ENCODE results near the gene PCYT2. TPM values are rescaled to one million over a fixed set of nuclear protein-coding genes. Genes with fewer than 3 reads are reported as not detected.

PCYT2 gene
- total and polyA plus RNA-seq, 9 of the 15 experiments (the other 6 are each of a cell fraction or from before 2014, with no cell fraction given), result 0.92 to 134 (median 82.5) TPM

- TF ChIP-seq, protein P1, sequence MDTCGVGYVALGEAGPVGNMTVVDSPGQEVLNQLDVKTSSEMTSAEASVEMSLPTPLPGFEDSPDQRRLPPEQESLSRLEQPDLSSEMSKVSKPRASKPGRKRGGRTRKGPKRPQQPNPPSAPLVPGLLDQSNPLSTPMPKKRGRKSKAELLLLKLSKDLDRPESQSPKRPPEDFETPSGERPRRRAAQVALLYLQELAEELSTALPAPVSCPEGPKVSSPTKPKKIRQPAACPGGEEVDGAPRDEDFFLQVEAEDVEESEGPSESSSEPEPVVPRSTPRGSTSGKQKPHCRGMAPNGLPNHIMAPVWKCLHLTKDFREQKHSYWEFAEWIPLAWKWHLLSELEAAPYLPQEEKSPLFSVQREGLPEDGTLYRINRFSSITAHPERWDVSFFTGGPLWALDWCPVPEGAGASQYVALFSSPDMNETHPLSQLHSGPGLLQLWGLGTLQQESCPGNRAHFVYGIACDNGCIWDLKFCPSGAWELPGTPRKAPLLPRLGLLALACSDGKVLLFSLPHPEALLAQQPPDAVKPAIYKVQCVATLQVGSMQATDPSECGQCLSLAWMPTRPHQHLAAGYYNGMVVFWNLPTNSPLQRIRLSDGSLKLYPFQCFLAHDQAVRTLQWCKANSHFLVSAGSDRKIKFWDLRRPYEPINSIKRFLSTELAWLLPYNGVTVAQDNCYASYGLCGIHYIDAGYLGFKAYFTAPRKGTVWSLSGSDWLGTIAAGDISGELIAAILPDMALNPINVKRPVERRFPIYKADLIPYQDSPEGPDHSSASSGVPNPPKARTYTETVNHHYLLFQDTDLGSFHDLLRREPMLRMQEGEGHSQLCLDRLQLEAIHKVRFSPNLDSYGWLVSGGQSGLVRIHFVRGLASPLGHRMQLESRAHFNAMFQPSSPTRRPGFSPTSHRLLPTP (IDR thresholded peaks at IDR 0.05; ENCODE audit: borderline replicate concordance, extremely low read depth, insufficient read length), result no peak
- TF ChIP-seq PHF20 (IDR thresholded peaks at IDR 0.05; ENCODE audit: partially characterized antibody) (peak; percentile 80), ZNF584 (CRISPR knock-in tag; IDR thresholded peaks at IDR 0.05; ENCODE audit: low read depth) (0 out of 2 replicates have a peak, but pooled peaks have one; percentile 33), TBL1XR1 (IDR thresholded peaks at IDR 0.05; ENCODE audit: low read length in 2 of 2) (peak in 1 of 2 experiments; percentile 66; a peak in 1 of 4 replicates), ZNF668 (CRISPR knock-in tag; IDR thresholded peaks at IDR 0.05) (no peak), CHCHD3 (CRISPR knock-in tag; IDR thresholded peaks at IDR 0.05) (peak; percentile 40; the same call in 1 of the 2 replicates), FUS (optimal IDR thresholded peaks at IDR 0.05; ENCODE audit: low read depth, low read length) (no peak), SIN3B (IDR thresholded peaks at IDR 0.05; ENCODE audit: low read depth) (0 out of 2 replicates have a peak, but pooled peaks have one; percentile 59), DNMT1 (IDR thresholded peaks at IDR 0.05) (no peak), ASH1L (IDR thresholded peaks at IDR 0.05; ENCODE audit: borderline replicate concordance, low read depth, partially characterized antibody) (no peak), SAP30 (IDR thresholded peaks at IDR 0.05; ENCODE audit: borderline replicate concordance, insufficient read depth, low read depth, low read length, poor library complexity, severe bottlenecking) (peak; percentile 28), TAF1 (IDR thresholded peaks at IDR 0.05; ENCODE audit: control insufficient read depth, extremely low read depth, insufficient read depth, low read length, severe bottlenecking) (peak; percentile 15)
- TF ChIP-seq, protein P2, sequence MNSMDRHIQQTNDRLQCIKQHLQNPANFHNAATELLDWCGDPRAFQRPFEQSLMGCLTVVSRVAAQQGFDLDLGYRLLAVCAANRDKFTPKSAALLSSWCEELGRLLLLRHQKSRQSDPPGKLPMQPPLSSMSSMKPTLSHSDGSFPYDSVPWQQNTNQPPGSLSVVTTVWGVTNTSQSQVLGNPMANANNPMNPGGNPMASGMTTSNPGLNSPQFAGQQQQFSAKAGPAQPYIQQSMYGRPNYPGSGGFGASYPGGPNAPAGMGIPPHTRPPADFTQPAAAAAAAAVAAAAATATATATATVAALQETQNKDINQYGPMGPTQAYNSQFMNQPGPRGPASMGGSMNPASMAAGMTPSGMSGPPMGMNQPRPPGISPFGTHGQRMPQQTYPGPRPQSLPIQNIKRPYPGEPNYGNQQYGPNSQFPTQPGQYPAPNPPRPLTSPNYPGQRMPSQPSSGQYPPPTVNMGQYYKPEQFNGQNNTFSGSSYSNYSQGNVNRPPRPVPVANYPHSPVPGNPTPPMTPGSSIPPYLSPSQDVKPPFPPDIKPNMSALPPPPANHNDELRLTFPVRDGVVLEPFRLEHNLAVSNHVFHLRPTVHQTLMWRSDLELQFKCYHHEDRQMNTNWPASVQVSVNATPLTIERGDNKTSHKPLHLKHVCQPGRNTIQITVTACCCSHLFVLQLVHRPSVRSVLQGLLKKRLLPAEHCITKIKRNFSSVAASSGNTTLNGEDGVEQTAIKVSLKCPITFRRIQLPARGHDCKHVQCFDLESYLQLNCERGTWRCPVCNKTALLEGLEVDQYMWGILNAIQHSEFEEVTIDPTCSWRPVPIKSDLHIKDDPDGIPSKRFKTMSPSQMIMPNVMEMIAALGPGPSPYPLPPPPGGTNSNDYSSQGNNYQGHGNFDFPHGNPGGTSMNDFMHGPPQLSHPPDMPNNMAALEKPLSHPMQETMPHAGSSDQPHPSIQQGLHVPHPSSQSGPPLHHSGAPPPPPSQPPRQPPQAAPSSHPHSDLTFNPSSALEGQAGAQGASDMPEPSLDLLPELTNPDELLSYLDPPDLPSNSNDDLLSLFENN (IDR thresholded peaks at IDR 0.05; ENCODE audit: low read depth in 2 of 2, low read length in 2 of 2), result 0 out of 4 replicates have a peak, but pooled peaks of 1 of the 2 experiments have one; percentile 26
- TF ChIP-seq, protein P3, sequence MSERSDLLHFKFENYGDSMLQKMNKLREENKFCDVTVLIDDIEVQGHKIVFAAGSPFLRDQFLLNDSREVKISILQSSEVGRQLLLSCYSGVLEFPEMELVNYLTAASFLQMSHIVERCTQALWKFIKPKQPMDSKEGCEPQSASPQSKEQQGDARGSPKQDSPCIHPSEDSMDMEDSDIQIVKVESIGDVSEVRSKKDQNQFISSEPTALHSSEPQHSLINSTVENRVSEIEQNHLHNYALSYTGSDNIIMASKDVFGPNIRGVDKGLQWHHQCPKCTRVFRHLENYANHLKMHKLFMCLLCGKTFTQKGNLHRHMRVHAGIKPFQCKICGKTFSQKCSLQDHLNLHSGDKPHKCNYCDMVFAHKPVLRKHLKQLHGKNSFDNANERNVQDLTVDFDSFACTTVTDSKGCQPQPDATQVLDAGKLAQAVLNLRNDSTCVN (CRISPR knock-in tag; IDR thresholded peaks at IDR 0.05), result no peak
- TF ChIP-seq, protein P4, sequence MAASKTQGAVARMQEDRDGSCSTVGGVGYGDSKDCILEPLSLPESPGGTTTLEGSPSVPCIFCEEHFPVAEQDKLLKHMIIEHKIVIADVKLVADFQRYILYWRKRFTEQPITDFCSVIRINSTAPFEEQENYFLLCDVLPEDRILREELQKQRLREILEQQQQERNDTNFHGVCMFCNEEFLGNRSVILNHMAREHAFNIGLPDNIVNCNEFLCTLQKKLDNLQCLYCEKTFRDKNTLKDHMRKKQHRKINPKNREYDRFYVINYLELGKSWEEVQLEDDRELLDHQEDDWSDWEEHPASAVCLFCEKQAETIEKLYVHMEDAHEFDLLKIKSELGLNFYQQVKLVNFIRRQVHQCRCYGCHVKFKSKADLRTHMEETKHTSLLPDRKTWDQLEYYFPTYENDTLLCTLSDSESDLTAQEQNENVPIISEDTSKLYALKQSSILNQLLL (CRISPR knock-in tag; IDR thresholded peaks at IDR 0.05; ENCODE audit: borderline replicate concordance), result no peak
Observed at GRCh38 chr17:81871387-81872230, 39.6 kb downstream of the PCYT2 start (continued).
